ENCODE measurements around the gene DDX20. TPM values are rescaled to one million over a fixed set of nuclear protein-coding genes. Genes with fewer than 3 reads are reported as not detected.

The DDX20 gene
- polyA plus RNA-seq, 1 donor from 2014 or later, result 26.5 TPM

GRCh38 chr1:111813440-111814304 is 58.0 kb downstream of the DDX20 start:
- no peak overlapping the region for H3K27ac ChIP-seq (ENCODE audit: low read length)

GRCh38 chr1:111814305-111814628 is 58.6 kb downstream of the DDX20 start:
- Histone ChIP-seq H3K9me3 (ENCODE audit: low read length) (no peaks in the 10 kb centered on the region), H4K20me1 (ENCODE audit: insufficient read depth) (no peaks in the 10 kb centered on the region), H2AFZ (ENCODE audit: low read depth, low read length) (no peak overlapping the region), H3K27me3 (ENCODE audit: insufficient read depth, low read depth, low read length) (no peaks in the 10 kb centered on the region), H3K9ac (ENCODE audit: low read length) (no peak overlapping the region), H3K4me2 (ENCODE audit: low read length) (no peak overlapping the region), H3K9me2 (ENCODE audit: insufficient read depth, low read length) (no peaks in the 10 kb centered on the region), H3K27ac (ENCODE audit: low read length) (no peak overlapping the region), H3F3A (ENCODE audit: insufficient read depth, low read length, poor library complexity, severe bottlenecking) (no peaks in the 10 kb centered on the region), H3K36me3 (ENCODE audit: insufficient read depth, low read length) (no peaks in the 10 kb centered on the region), H3K79me2 (replicated peaks; ENCODE audit: insufficient read depth, low read length) (no peaks in the 10 kb centered on the region), H3K4me3 (ENCODE audit: low read length) (no peak overlapping the region)
- no peak for TF ChIP-seq MXI1 (conservative IDR thresholded peaks at IDR 0.05; ENCODE audit: poor library complexity, severe bottlenecking)
- TF ChIP-seq RAD21 (conservative IDR thresholded peaks at IDR 0.05), result no peak
- no peak for TF ChIP-seq CTCF (IDR thresholded peaks at IDR 0.05; ENCODE audit: poor library complexity, severe bottlenecking)
- no peak for TF ChIP-seq REST (IDR thresholded peaks at IDR 0.05; ENCODE audit: borderline replicate concordance)
- TF ChIP-seq POLR2AphosphoS5 (IDR thresholded peaks at IDR 0.05), result no peak

More at GRCh38 chr1:111813440-111814304, 58.0 kb downstream of the DDX20 start:
- H4K20me1 ChIP-seq (ENCODE audit: insufficient read depth), result no peaks in the 10 kb centered on the region
- H2AFZ ChIP-seq (ENCODE audit: low read depth, low read length), result no peak overlapping the region
- no peaks in the 10 kb centered on the region for H3K9me3 ChIP-seq (ENCODE audit: low read length)
- TF ChIP-seq MXI1 (conservative IDR thresholded peaks at IDR 0.05; ENCODE audit: poor library complexity, severe bottlenecking) (no peak), SMC3 (conservative IDR thresholded peaks at IDR 0.05; ENCODE audit: poor library complexity) (no peak), POLR2AphosphoS5 (IDR thresholded peaks at IDR 0.05) (no peak), EZH2 (IDR thresholded peaks at IDR 0.05; ENCODE audit: borderline replicate concordance, insufficient read depth, low read length, poor library complexity, severe bottlenecking) (no peak), EP300 (conservative IDR thresholded peaks at IDR 0.05; ENCODE audit: poor library complexity, severe bottlenecking) (no peak), CTCF (IDR thresholded peaks at IDR 0.05; ENCODE audit: poor library complexity, severe bottlenecking) (no peak), REST (IDR thresholded peaks at IDR 0.05; ENCODE audit: borderline replicate concordance) (no peak), TAF1 (IDR thresholded peaks at IDR 0.05; ENCODE audit: low read depth) (no peak), RAD21 (conservative IDR thresholded peaks at IDR 0.05) (no peak)
- no peaks in the 10 kb centered on the region for H3K79me2 ChIP-seq (replicated peaks; ENCODE audit: insufficient read depth, low read length)
- no peak overlapping the region for H3K9ac ChIP-seq (ENCODE audit: low read length)
- no peak overlapping the region for H3K4me2 ChIP-seq (ENCODE audit: low read length)
- H3K9me2 ChIP-seq (ENCODE audit: insufficient read depth, low read length), result no peaks in the 10 kb centered on the region
- no peaks in the 10 kb centered on the region for H3F3A ChIP-seq (ENCODE audit: insufficient read depth, low read length, poor library complexity, severe bottlenecking)
- no peaks in the 10 kb centered on the region for H3K36me3 ChIP-seq (ENCODE audit: insufficient read depth, low read length)
- H3K27me3 ChIP-seq (ENCODE audit: insufficient read depth, low read depth, low read length), result no peaks in the 10 kb centered on the region
- no peak overlapping the region for H3K4me3 ChIP-seq (ENCODE audit: low read length)

Measured in neural cell (in vitro differentiated cells).